ENCODE data around the gene OR10H4.

- TF ChIP-seq CTCF (IDR thresholded peaks at IDR 0.05; ENCODE audit: borderline replicate concordance, extremely low read depth, low read length, poor library complexity, severe bottlenecking) (no peak), EZH2 (IDR thresholded peaks at IDR 0.05; ENCODE audit: borderline replicate concordance, low read depth, low read length, severe bottlenecking) (no peak)
Measured at GRCh38 chr19:15926484-15926883, 22.3 kb upstream of the OR10H4 start.

Data from DND-41 (cell line).